Measurements from ENCODE around the gene CCDC112.

DNA sequence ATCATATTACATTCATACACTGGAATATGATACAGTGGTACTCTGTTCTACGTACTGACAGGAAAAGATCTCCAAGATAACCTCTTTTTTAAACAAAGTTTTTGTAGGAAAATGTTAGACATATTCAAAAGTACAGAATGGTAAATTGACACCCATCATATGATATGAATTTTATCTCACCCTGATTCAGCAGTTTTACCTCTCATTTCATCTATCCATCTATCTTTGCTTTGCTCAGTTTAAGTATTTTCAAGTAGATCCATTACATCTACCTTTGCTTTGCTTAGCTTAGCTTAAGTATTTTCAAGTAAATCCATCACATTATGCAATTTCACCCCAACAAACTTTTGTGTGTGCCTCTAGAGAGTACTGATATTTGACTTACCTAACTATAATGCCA, 14.3 kb downstream of the CCDC112 start:
- TF ChIP-seq CTCF (conservative IDR thresholded peaks at IDR 0.05; ENCODE audit: low read depth, low read length) (no peak), NFE2L2 (IDR thresholded peaks at IDR 0.05; ENCODE audit: low read depth, low read length) (no peak)

Data from IMR-90 (cell line).